Heart left ventricle (tissue), 13 donors: Measurements from ENCODE around the gene COP1.

ENCODE experiments used
- POLR2A ChIP-seq, 2 donors: fragments of 450-650 bp; IDR thresholded peaks; one replicate each; pipeline ENCODE4 v1.6.1; 2017; ENCODE audit warnings: antibody characterized with exemption in 2 of 2, mild to moderate bottlenecking in 2 of 2, moderate library complexity in 2 of 2
- TF ChIP-seq, protein P1 (sequence below), 12 donors: fragments of 200-600 bp; sonication (generic) in 4 of 12; IDR thresholded peaks; one replicate each; pipeline versions ENCODE4 v1.5.0 to v1.8.0; 2018 to 2022; ENCODE audit warnings: antibody characterized with exemption in 12 of 12, mild to moderate bottlenecking in 5 of 12
- donor health status: ischemic (EF 13 %, LVEDD 7.1; RV severe dilation, severe dysfunction).
- donor health status: DM: no; HTN: yes; CAD: no.
- donor health status: DM: no; HTN: no; CAD: no.
- donor health status: ischemic (EF 25% LVEDD 6.9; RV normal size, moderate dysfunction).
- donor health status: ischemic (EF 25% LVEDD 5.7; RV mildly dilated, moderate dysfunction).
- donor health status: ischemic (EF 35%, LVEDD 5.7; RV mildly dilated, moderate dysfunction).
- donor health status: nonischemic (EF 11% LVEDD 7.7; RV severe dilation, severe dysfunction).
- donor health status: DM: yes; HTN: yes; CAD: no.
- donor health status: PGD.
- donor health status: ischemic (EF 29% LVEDD 5.4; RV normal size, mild dysfunction).
- donor health status: nonischemic (EF 23%, LVEDD 6.1; RV moderate dilation, normal function).

DNA sequence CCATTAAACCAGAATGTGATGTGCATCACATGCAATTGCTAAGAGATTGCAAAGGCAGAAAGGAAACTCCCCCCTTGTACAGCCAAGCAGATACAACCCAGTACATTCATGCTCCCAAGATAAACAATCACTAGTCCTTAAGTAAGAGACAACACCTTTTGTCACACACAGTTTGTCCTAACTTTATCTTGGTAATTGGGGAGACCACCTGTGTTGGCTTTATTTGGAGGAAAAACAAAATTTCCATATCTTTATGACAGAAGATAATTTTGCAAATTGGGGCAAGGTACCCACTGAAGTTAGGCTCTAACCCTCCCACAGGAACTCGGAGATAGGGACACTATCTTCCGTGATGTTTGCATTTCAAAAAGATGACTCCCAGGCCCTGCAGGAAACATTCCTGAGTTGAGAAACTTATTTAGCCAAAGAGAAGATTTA lies 288.7 kb downstream of the COP1 start:
- TF ChIP-seq, protein P1, sequence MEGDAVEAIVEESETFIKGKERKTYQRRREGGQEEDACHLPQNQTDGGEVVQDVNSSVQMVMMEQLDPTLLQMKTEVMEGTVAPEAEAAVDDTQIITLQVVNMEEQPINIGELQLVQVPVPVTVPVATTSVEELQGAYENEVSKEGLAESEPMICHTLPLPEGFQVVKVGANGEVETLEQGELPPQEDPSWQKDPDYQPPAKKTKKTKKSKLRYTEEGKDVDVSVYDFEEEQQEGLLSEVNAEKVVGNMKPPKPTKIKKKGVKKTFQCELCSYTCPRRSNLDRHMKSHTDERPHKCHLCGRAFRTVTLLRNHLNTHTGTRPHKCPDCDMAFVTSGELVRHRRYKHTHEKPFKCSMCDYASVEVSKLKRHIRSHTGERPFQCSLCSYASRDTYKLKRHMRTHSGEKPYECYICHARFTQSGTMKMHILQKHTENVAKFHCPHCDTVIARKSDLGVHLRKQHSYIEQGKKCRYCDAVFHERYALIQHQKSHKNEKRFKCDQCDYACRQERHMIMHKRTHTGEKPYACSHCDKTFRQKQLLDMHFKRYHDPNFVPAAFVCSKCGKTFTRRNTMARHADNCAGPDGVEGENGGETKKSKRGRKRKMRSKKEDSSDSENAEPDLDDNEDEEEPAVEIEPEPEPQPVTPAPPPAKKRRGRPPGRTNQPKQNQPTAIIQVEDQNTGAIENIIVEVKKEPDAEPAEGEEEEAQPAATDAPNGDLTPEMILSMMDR (IDR thresholded peaks at IDR 0.05), result no peak
- no peak for TF ChIP-seq POLR2A (IDR thresholded peaks at IDR 0.05)
